HL-60/S4 treated with phorbol 12-myristate 13-acetate at 8.2 ng/mL for 4 days and 3 days (cell line): ENCODE data around the gene BZW2.
"Not testable (repeated sequence)": the region's sequence is repeated elsewhere in the genome, so short reads cannot be mapped to it uniquely, and the experiment has no call there.

ENCODE experiments used
- in situ Hi-C: fragments of 300-500 bp; cut with MboI; formaldehyde crosslinking; loops from 2 replicates; pipeline ENCODE4 v1.15.0; 2022; ENCODE audit warnings: low sequenced_read_pairs

Gene BZW2

GRCh38 chr7:16644636-16645592 is 1.1 kb upstream of the BZW2 start:
- in situ Hi-C loops, result no loop called here

GRCh38 chr7:16646472-16647072 is 591 bp downstream of the BZW2 start:
- in situ Hi-C loops, result no loop called here

- in situ Hi-C loops, result no loop called here
These were observed 1.5 kb downstream of the BZW2 start for GRCh38 chr7:16647435-16647960.

- in situ Hi-C loops, result no loop called here
These were observed 2.6 kb downstream of the BZW2 start for GRCh38 chr7:16648551-16648950.

GRCh38 chr7:16649196-16649595 is 3.2 kb downstream of the BZW2 start:
- in situ Hi-C loops, result no loop called here

- in situ Hi-C loops, result no loop called here
These were observed 4.3 kb downstream of the BZW2 start for GRCh38 chr7:16650266-16650665.

GRCh38 chr7:16651396-16652239 is 5.6 kb downstream of the BZW2 start:
- in situ Hi-C loops, result no loop called here

GRCh38 chr7:16652240-16652583 is 6.2 kb downstream of the BZW2 start:
- in situ Hi-C loops, result no loop called here

GRCh38 chr7:16652888-16653287 is 6.9 kb downstream of the BZW2 start:
- in situ Hi-C loops, result no loop called here

- in situ Hi-C loops, result no loop called here
These were observed 9.4 kb downstream of the BZW2 start for GRCh38 chr7:16655394-16655793.

GRCh38 chr7:16656141-16656540 is 10.2 kb downstream of the BZW2 start:
- in situ Hi-C loops, result no loop called here

- in situ Hi-C loops, result no loop called here
These were observed 11.8 kb downstream of the BZW2 start for GRCh38 chr7:16657656-16658279.

GRCh38 chr7:16659854-16660497 is 14.0 kb downstream of the BZW2 start:
- in situ Hi-C loops, result not testable (repeated sequence)

- in situ Hi-C loops, result no loop called here
These were observed 14.9 kb downstream of the BZW2 start for GRCh38 chr7:16660702-16661464.

- in situ Hi-C loops, result no loop called here
These were observed 15.9 kb downstream of the BZW2 start for GRCh38 chr7:16661924-16662323.

GRCh38 chr7:16667355-16667754 is 21.4 kb downstream of the BZW2 start:
- in situ Hi-C loops, result no loop called here

GRCh38 chr7:16668049-16668858 is 22.3 kb downstream of the BZW2 start:
- in situ Hi-C loops, result no loop called here

GRCh38 chr7:16668978-16669377 is 23.0 kb downstream of the BZW2 start:
- in situ Hi-C loops, result no loop called here

- in situ Hi-C loops, result no loop called here
These were observed 23.6 kb downstream of the BZW2 start for GRCh38 chr7:16669581-16669980.
